ENCODE results near the gene ZNF213. TPM values are rescaled to one million over a fixed set of nuclear protein-coding genes. Genes with fewer than 3 reads are reported as not detected.

Gene ZNF213
- total RNA-seq: 2.6 and 3.5 TPM in 2 replicates

GRCh38 chr16:3134338-3135125 lies at the start of gene ZNF213:
ZNF213 (plus strand) TSS chr16:3135029; CDS start chr16:3137281, 2,252 bp downstream.

GRCh38 chr16:3098459-3099394 lies 36.1 kb upstream of the ZNF213 start, which contains the start of gene ZSCAN10:
ZSCAN10 (minus strand) TSS chr16:3099294; CDS start chr16:3092937, 6,357 bp downstream.

GRCh38 chr16:3112058-3112880 lies 22.6 kb upstream of the ZNF213 start, which contains the start of gene ZNF205:
ZNF205 (plus strand) TSS chr16:3112586; CDS start chr16:3113431, 845 bp downstream.

GRCh38 chr16:3187798-3188674 lies 53.2 kb downstream of the ZNF213 start, which contains the start of gene OR1F1:
OR1F1 (plus strand) TSS chr16:3188204.

Other genes starting within 250 kb of the ZNF213 start
- 36.4 and 42.5 TPM in 2 replicates for gene FLYWCH1, start 223.1 kb upstream of the ZNF213 start, total RNA-seq
- not detected in 2 replicates for gene KREMEN2, start 170.8 kb upstream of the ZNF213 start, total RNA-seq
- gene PAQR4, start 165.7 kb upstream of the ZNF213 start, total RNA-seq: 0.55 and 0.85 TPM in 2 replicates
- gene PKMYT1, start 154.6 kb upstream of the ZNF213 start, total RNA-seq: 0.28 and 0.46 TPM in 2 replicates
- not detected in 2 replicates for gene CLDN9, start 122.1 kb upstream of the ZNF213 start, total RNA-seq
- gene CLDN6, start 116.8 kb upstream of the ZNF213 start, total RNA-seq: not detected in 2 replicates
- gene TNFRSF12A, start 114.7 kb upstream of the ZNF213 start, total RNA-seq: 99.8 and 151 TPM in 2 replicates
- gene HCFC1R1, start 111.1 kb upstream of the ZNF213 start, total RNA-seq: 19.9 and 26.3 TPM in 2 replicates
- 22.9 and 29.1 TPM in 2 replicates for gene THOC6, start 111.0 kb upstream of the ZNF213 start, total RNA-seq
- gene BICDL2, start 98.1 kb upstream of the ZNF213 start, total RNA-seq: under 0.01 and 0.37 TPM in 2 replicates
- under 0.01 TPM in 1 of 2 replicates, not detected in the other for gene MMP25, start 88.5 kb upstream of the ZNF213 start, total RNA-seq
- 2.1 and 8.2 TPM in 2 replicates for gene IL32, start 69.4 kb upstream of the ZNF213 start, total RNA-seq
- not detected in 2 replicates for gene ZSCAN10, start 35.7 kb upstream of the ZNF213 start, total RNA-seq
- gene ZNF205, start 22.4 kb upstream of the ZNF213 start, total RNA-seq: 11.8 and 12.8 TPM in 2 replicates
- gene OR1F1, start 53.2 kb downstream of the ZNF213 start, total RNA-seq: not detected in 2 replicates
- gene ZNF200, start 100.1 kb downstream of the ZNF213 start, total RNA-seq: 6.5 and 7.4 TPM in 2 replicates
- under 0.01 and 0.14 TPM in 2 replicates for gene MEFV, start 121.6 kb downstream of the ZNF213 start, total RNA-seq
- gene ZNF263, start 148.5 kb downstream of the ZNF213 start, total RNA-seq: 33.6 and 34.8 TPM in 2 replicates
- 2.6 and 4.6 TPM in 2 replicates for gene TIGD7, start 170.4 kb downstream of the ZNF213 start, total RNA-seq
- 12.7 and 17.5 TPM in 2 replicates for gene ZNF75A, start 170.5 kb downstream of the ZNF213 start, total RNA-seq
- 0.09 and 0.14 TPM in 2 replicates for gene OR2C1, start 220.9 kb downstream of the ZNF213 start, total RNA-seq